Urinary bladder (tissue), 4 donors: ENCODE data around the gene PLXNC1. TPM values are rescaled to one million over a fixed set of nuclear protein-coding genes. Genes with fewer than 3 reads are reported as not detected.
"Not testable (repeated sequence)": the region's sequence is repeated elsewhere in the genome, so short reads cannot be mapped to it uniquely, and the experiment has no call there.

Experiments used
- DNase-seq: peaks from one replicate; pipeline ENCODE4 v3.0.0-alpha.2; 2015; ENCODE audit errors: extremely low spot score
- H3K27ac ChIP-seq: one replicate; pipeline ENCODE4 v1.5.1; 2013; ENCODE audit warnings: low read depth, mild to moderate bottlenecking, moderate library complexity
- H3K36me3 ChIP-seq: one replicate; pipeline ENCODE4 v1.6.1; 2013; ENCODE audit warnings: mild to moderate bottlenecking, moderate library complexity; ENCODE audit not compliant: insufficient read depth
- H3K4me1 ChIP-seq: one replicate; pipeline ENCODE4 v1.6.1; 2013; ENCODE audit warnings: mild to moderate bottlenecking, moderate library complexity; ENCODE audit not compliant: insufficient read depth
- H3K4me3 ChIP-seq: one replicate; pipeline ENCODE4 v1.5.1; 2013; ENCODE audit warnings: low read depth, low read length
- WGBS: extraction: QIAGEN DNeasy Blood & Tissue Kit; methylation state at CpG from one replicate; pipeline ENCODE4 v1.1.7; 2013; 5-methylcytosine and 5-hydroxymethylcytosine counted together
- polyA plus RNA-seq: library from polyadenylated mRNA; stranded (reverse); fragments of 200-250 nt; gene quantifications from one replicate; pipeline ENCODE4 v1.2.3, GENCODE V29; 2013
- total RNA-seq: library from RNA; depleted of rRNA; stranded (reverse); fragments of >200 nt; gene quantifications from one replicate; pipeline ENCODE4 v1.2.3, GENCODE V29; 2014
- donor health status: healthy with polysubstance abuse.
- donor health status: healthy.

PLXNC1 gene
- total and polyA plus RNA-seq, 2 donors, result 1.8 to 19.0 TPM

GRCh38 chr12:94297876-94298505, 149.6 kb downstream of the PLXNC1 start:
- Histone ChIP-seq H3K4me3 (no peak overlapping the region), H3K36me3 (no peaks in the 10 kb centered on the region), H3K4me1 (no peaks in the 10 kb centered on the region), H3K27ac (no peak overlapping the region)
- 50% methylated on average over 2 of the region's 2 CpGs for WGBS
- no peak for DNase-seq

DNA sequence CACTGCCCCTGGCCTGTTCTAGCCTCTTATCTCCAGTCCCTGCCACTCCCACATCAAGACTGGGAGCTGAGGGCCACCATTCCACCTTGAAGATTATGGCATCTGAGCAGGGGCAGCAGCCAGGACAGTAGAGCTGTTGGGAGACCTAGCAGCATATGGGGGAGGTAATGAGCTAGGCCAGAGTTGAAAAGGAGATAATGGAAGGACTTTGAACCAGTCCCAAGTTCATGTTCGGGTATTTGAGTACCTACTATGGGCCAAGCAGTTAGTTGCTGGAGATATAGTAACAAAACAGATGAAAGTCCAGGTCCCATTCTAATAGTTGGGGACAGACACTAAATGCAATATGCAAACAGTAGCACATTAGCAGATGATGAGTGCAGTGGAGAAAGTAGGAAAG, 151.5 kb downstream of the PLXNC1 start:
- Histone ChIP-seq H3K27ac (no peak overlapping the region), H3K36me3 (no peaks in the 10 kb centered on the region), H3K4me3 (no peak overlapping the region), H3K4me1 (no peaks in the 10 kb centered on the region)
- 96% methylated on average over 1 of the region's 1 CpG for WGBS
- no peak for DNase-seq

DNA sequence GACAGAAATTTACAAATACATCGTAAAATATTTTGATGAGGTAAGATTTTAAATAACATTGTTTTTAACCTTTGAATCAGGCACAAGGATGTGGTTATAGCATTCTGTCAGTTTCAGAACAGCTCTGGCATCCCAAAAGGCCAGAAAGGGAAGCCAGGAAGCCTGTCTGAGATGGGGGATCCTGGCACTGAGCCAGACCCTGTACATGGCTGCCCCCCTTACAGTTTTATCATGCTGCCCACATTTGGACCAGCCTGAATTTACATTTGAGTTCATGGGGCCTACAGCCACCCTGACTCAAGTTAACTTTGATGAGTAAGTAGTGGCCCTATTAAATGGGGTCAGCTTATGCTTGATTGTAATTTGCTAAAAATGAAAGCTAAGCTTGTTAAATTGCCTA, 155.6 kb downstream of the PLXNC1 start:
- Histone ChIP-seq H3K4me1 (no peaks in the 10 kb centered on the region), H3K4me3 (no peak overlapping the region), H3K36me3 (no peaks in the 10 kb centered on the region), H3K27ac (no peak overlapping the region)
- no peak for DNase-seq
- 89% methylated on average over 1 of the region's 1 CpG for WGBS

- H3K36me3 ChIP-seq, result no peaks in the 10 kb centered on the region
- 66% methylated on average over 3 of the region's 3 CpGs for WGBS
- H3K27ac ChIP-seq, result no peak overlapping the region
- DNase-seq, result no peak
- no peaks in the 10 kb centered on the region for H3K4me1 ChIP-seq
- no peak overlapping the region for H3K4me3 ChIP-seq
These were observed 156.2 kb downstream of the PLXNC1 start for GRCh38 chr12:94304566-94305061.

GRCh38 chr12:94305130-94305957, 157.0 kb downstream of the PLXNC1 start:
- no peak for DNase-seq
- Histone ChIP-seq H3K4me1 (no peaks in the 10 kb centered on the region), H3K27ac (no peak overlapping the region), H3K4me3 (no peak overlapping the region), H3K36me3 (no peaks in the 10 kb centered on the region)
- WGBS, result 53% methylated on average over 9 of the region's 9 CpGs

GRCh38 chr12:94308612-94309011, 160.2 kb downstream of the PLXNC1 start:
- no peaks in the 10 kb centered on the region for H3K4me1 ChIP-seq
- H3K27ac ChIP-seq, result no peak overlapping the region
- H3K36me3 ChIP-seq, result peaks cover 2% of the 10 kb centered on the region
- DNase-seq, result no peak
- H3K4me3 ChIP-seq, result no peak overlapping the region
- 85% methylated on average over 2 of the region's 2 CpGs for WGBS

GRCh38 chr12:94309373-94309772, 161.0 kb downstream of the PLXNC1 start:
- WGBS, result 93% methylated on average over 5 of the region's 5 CpGs
- H3K4me1 ChIP-seq, result no peaks in the 10 kb centered on the region
- no peak overlapping the region for H3K27ac ChIP-seq
- peaks cover 2% of the 10 kb centered on the region for H3K36me3 ChIP-seq
- no peak for DNase-seq
- no peak overlapping the region for H3K4me3 ChIP-seq

GRCh38 chr12:94312378-94312777, 164.0 kb downstream of the PLXNC1 start:
- Histone ChIP-seq H3K4me1 (no peaks in the 10 kb centered on the region), H3K27ac (no peak overlapping the region), H3K4me3 (no peak overlapping the region), H3K36me3 (peaks cover 2% of the 10 kb centered on the region)
- DNase-seq, result no peak
- 97% methylated on average over 1 of the region's 1 CpG for WGBS

GRCh38 chr12:94316600-94316999, 168.2 kb downstream of the PLXNC1 start:
- not testable (repeated sequence) for H3K27ac ChIP-seq, DNase-seq, H3K4me1 ChIP-seq, H3K36me3 ChIP-seq, H3K4me3 ChIP-seq
- WGBS, result 98% methylated on average over 2 of the region's 2 CpGs

- Histone ChIP-seq H3K36me3 (peaks cover 2% of the 10 kb centered on the region), H3K4me1 (no peaks in the 10 kb centered on the region), H3K27ac (no peak overlapping the region), H3K4me3 (no peak overlapping the region)
- WGBS, result 72% methylated on average over 1 of the region's 1 CpG
- no peak for DNase-seq
These were observed 169.8 kb downstream of the PLXNC1 start for GRCh38 chr12:94318181-94318580.

GRCh38 chr12:94320109-94320508, 171.7 kb downstream of the PLXNC1 start:
- no peaks in the 10 kb centered on the region for H3K4me1 ChIP-seq
- H3K36me3 ChIP-seq, result peaks cover 2% of the 10 kb centered on the region
- no peak for DNase-seq
- no peak overlapping the region for H3K27ac ChIP-seq
- no peak overlapping the region for H3K4me3 ChIP-seq

- Histone ChIP-seq H3K4me1 (no peaks in the 10 kb centered on the region), H3K27ac (no peak overlapping the region), H3K36me3 (peaks cover 2% of the 10 kb centered on the region), H3K4me3 (no peak overlapping the region)
- no peak for DNase-seq
- WGBS, result 88% methylated on average over 2 of the region's 2 CpGs
These were observed 174.0 kb downstream of the PLXNC1 start for GRCh38 chr12:94322346-94322745.

GRCh38 chr12:94326234-94326633, 177.9 kb downstream of the PLXNC1 start:
- WGBS, result 93% methylated on average over 1 of the region's 1 CpG
- H3K4me1 ChIP-seq, result no peaks in the 10 kb centered on the region
- no peak overlapping the region for H3K27ac ChIP-seq
- no peak overlapping the region for H3K4me3 ChIP-seq
- H3K36me3 ChIP-seq, result no peaks in the 10 kb centered on the region
- DNase-seq, result no peak

DNA sequence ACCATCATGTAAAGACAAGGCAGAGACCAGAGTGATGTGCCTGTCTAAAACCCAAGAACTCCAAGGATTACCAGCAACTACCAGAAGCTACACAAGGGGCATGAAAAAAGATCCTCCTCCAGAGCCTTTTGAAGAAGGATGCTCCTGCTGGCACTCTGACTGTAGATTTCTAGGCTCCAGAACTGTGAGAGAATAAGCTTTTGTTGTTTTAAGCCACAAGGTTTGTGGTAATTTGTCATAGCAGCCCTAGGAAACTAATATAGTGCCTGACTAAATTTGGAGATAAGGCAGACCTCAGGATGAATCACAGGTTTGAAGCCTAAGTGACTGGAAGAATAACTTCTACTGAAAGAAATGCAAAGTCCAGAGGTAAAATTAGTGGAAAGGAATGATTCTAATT, 178.3 kb downstream of the PLXNC1 start:
- DNase-seq, result no peak
- Histone ChIP-seq H3K4me3 (no peak overlapping the region), H3K4me1 (no peaks in the 10 kb centered on the region), H3K27ac (no peak overlapping the region), H3K36me3 (no peaks in the 10 kb centered on the region)
